SJSA1 (cell line): ENCODE measurements around the gene CTCFL. TPM values are rescaled to one million over a fixed set of nuclear protein-coding genes. Genes with fewer than 3 reads are reported as not detected.

ENCODE experiments used
- DNase-seq, 2 experiments: peaks; one replicate each; pipeline ENCODE4 v3.0.0-alpha.2; 2015 to 2020; ENCODE audit warnings: low spot score in 2 of 2, low read depth in 1 of 2
- H3K27ac ChIP-seq: fragments of 250-450 bp; sonication (Bioruptor Pico); 2 replicates; pipeline ENCODE4 v1.5.1; 2020; ENCODE audit warnings: mild to moderate bottlenecking, moderate library complexity
- H3K27me3 ChIP-seq: fragments of 250-450 bp; sonication (Bioruptor Pico); replicated peaks from 2 replicates; pipeline ENCODE4 v1.5.1; 2020; ENCODE audit warnings: mild to moderate bottlenecking, moderate library complexity
- H3K36me3 ChIP-seq: fragments of 250-450 bp; sonication (Bioruptor Pico); 2 replicates; pipeline ENCODE4 v1.5.1; 2020; ENCODE audit warnings: mild to moderate bottlenecking
- H3K4me1 ChIP-seq: fragments of 250-450 bp; sonication (Bioruptor Pico); replicated peaks from 2 replicates; pipeline ENCODE4 v1.6.1; 2021; ENCODE audit warnings: mild to moderate bottlenecking
- H3K4me3 ChIP-seq: fragments of 250-450 bp; sonication (Bioruptor Pico); 2 replicates; pipeline ENCODE4 v1.5.1; 2020; ENCODE audit warnings: mild to moderate bottlenecking
- H3K9me3 ChIP-seq: fragments of 250-450 bp; sonication (Bioruptor Pico); replicated peaks from 2 replicates; pipeline ENCODE4 v1.5.1; 2020; ENCODE audit warnings: mild to moderate bottlenecking
- total RNA-seq: library from RNA; depleted of rRNA; stranded (reverse); fragments of >200 nt; shearing (Covaris generic); gene quantifications from 2 replicates; pipeline ENCODE4 v1.2.3, GENCODE V29; 2014; rRNA removed

CTCFL gene
- total RNA-seq, 1 experiment from 2014 or later: not detected

- DNase-seq: no peak
- Histone ChIP-seq H3K27ac (no peak overlapping the region), H3K27me3 (no peaks in the 10 kb centered on the region), H3K4me3 (no peak overlapping the region), H3K36me3 (no peaks in the 10 kb centered on the region), H3K4me1 (peaks cover 9% of the 10 kb centered on the region), H3K9me3 (no peaks in the 10 kb centered on the region)
Observed at GRCh38 chr20:57448764-57449354, 76.1 kb downstream of the CTCFL start.

Other genes starting within 250 kb of the CTCFL start
- gene SPO11, start 195.3 kb downstream of the CTCFL start, total RNA-seq: not detected in 2 replicates
- gene RAE1, start 173.9 kb downstream of the CTCFL start, total RNA-seq: 67.2 and 99.7 TPM in 2 replicates
- gene RBM38, start 133.7 kb downstream of the CTCFL start, total RNA-seq: 14.1 and 20.8 TPM in 2 replicates
- gene PCK1, start 36.0 kb upstream of the CTCFL start, total RNA-seq: not detected in 2 replicates
- not detected in 2 replicates for gene ZBP1, start 95.3 kb upstream of the CTCFL start, total RNA-seq
- 4.9 and 13.9 TPM in 2 replicates for gene PMEPA1, start 184.9 kb upstream of the CTCFL start, total RNA-seq